Frontal cortex (tissue), 4 donors: ENCODE results near the gene PRPF6. TPM values are rescaled to one million over a fixed set of nuclear protein-coding genes. Genes with fewer than 3 reads are reported as not detected.
"Not testable (repeated sequence)": the region's sequence is repeated elsewhere in the genome, so short reads cannot be mapped to it uniquely, and the experiment has no call there.

Experiments used
- DNase-seq, 2 donors: peaks; one replicate each; pipeline ENCODE4 v3.0.0; 2012; ENCODE audit warnings: low spot score in 2 of 2
- FAIRE-seq: peaks from 2 replicates; lab custom pipeline; 2012; peaks lifted over from hg19 to GRCh38; lab: Jason Lieb, UNC
- total RNA-seq: library from RNA; depleted of rRNA; stranded (reverse); fragments of >200 nt; gene quantifications from one replicate; pipeline ENCODE4 v1.2.3, GENCODE V29; 2014
- donor health status: control.
- donor health status: control.
- donor health status: control.

The PRPF6 gene
- total RNA-seq, 1 donor from 2014 or later = 81.9 TPM

DNA sequence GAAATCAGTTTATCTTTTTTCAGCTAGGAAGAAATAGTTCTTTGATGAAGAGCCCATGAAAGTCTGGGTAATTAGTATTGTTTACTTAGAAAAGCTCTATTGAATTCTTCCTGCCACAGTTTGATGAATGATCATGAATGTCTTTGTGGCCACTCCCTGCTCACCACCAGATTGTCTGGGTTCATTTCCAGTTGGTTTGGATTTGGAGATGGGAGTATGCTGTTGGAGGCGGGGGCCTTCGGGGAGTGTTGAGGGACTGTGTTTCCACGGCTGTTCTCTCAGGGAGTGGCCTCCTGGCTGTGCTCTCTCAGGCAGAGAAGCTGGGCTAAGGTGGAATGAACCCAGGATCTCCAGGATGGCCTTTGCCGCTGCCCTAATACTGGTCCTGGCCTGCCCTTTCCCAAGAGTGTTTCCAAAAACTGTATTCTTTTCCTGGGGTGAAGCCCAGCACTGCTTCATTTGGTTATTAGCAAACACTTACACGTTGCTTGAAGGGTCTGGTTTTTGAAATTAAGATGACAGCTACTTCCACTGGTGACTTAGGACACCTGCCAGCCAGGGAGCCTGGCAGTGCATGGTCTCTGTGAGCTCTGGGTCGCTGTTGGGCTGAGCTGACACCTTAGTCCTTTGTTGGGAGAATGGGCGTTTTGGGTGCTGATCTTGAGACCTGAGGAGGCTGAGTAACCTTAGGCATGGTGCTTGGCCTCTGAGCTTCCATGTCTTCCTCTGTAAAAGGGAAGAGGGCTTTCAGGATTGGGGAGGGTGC is 23.2 kb downstream of the PRPF6 start:
- no peak for FAIRE-seq
- no peak for DNase-seq

DNA sequence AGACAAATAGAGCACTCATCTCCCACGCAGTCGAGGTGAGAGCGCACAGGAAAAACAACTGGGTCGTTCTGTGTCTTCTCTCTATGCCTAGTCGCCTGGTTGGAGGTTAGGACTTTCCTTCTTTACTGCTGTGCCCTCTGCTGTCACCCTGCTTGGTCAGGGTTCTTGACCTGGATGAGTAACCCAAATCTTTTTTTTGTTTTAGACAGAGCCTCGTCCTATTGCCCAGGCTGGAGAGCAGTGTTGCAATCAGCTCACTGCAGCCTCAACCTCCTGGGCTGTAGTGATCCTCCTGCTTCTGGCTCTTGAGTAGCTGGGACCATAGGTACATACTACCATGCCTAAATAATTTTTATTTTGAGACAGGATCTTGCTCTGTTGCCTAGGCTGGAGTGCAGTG is 24.5 kb downstream of the PRPF6 start:
- FAIRE-seq (no peak), DNase-seq (no peak)

DNA sequence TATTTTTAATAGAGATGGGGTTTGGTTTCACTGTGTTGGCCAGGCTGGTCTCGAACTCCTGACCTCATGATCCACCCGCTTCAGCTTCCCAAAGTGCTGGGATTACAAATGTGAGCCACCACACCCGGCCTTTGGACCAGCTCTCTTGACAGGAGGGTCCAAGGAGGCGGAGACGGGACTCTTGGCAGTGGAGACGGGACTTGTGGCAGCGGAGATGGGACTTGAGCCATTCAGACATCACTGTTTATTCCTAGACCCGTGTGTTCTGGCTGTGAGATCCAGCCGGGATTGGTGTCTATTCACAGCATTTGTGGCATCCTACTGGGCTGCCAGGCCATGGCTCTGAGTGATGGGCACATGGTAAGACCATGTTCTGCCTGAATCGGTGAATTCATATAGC is 25.6 kb downstream of the PRPF6 start:
- DNase-seq (no peak), FAIRE-seq (no peak)

DNA sequence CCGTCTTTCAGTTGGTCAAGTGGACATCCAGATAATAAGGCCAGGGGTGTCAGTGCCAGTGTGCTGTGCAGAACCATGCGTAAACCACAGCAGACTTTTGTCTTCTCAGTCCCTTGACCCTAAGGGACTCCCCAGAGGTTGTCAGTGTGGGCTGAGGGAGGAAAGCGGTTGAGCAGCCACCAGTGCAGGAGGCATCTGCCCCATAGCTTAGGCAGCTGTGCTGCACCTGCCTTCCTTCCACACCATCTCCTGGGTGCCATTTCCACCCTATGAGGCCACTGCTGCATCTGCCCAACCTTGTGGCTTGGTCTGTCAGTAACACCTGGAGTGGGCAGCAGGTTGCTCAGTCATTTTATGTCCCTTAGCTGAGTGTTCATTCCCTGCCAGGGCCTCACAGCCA is 26.0 kb downstream of the PRPF6 start:
- DNase-seq (no peak), FAIRE-seq (no peak)

DNA sequence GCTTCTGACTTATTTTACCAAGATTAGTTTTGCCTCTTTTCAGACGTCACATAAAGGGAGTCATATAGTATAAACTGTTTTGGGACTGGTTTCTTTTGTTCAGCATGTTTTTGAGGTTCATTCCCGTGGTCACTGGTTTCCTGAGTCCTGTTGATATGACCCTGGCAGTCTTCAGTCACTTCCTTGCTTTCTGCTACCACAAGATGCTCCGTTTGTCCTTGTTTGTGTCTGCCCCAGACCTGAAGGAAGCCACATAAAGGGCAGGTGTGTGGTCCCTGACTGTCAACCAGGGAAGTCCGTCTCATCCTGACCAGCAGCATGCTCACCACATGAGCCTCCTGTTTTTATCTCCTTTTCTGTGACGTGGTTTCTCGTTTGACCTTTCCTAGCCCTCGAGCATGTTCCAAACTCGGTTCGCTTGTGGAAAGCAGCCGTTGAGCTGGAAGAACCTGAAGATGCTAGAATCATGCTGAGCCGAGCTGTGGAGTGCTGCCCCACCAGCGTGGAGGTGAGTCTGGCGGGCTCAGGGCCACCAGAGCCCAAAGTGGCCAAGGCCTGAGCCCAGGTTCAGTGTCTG is 29.0 kb downstream of the PRPF6 start:
- FAIRE-seq = no peak
- DNase-seq = no peak

DNA sequence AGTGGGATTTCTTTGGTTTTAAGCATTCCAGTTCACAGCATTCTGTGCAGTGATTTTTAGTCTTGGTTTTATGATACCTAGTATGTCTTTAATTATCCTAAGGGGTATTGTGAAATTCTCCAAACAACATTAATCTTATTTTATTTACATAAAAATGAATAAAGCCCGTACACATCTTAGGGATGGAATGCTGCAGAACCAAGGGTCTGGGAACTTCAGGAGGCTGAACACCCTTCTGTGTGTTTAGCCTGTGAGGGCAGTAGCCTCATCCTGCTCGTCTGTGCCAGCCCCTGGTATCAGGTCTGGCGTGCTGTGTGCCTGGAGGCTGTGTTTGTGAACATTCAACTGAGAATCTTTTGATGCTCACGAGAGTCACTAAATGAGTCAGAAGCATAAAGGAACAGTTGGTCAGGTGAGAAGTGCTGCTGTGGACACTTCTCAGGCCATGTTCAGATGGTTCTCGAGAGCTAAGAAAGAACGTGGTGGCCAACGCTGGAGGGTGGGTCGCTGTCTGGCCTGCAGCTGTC is 29.8 kb downstream of the PRPF6 start:
- FAIRE-seq = no peak
- DNase-seq = no peak

DNA sequence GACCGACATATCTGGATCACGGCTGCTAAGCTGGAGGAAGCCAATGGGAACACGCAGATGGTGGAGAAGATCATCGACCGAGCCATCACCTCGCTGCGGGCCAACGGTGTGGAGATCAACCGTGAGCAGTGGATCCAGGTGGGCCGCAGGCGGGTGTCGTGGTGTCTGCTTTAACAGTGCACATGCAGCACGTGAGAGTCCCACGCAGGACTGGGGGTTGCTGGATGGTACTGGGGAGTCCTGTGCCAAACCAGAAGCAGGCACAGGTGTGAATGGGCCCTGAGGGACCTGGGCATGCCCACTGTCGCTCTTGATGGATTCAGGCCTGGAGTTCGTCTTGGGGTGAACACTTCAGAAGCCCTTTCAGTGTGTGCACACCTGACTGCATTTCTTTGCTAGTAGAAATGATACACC is 30.4 kb downstream of the PRPF6 start:
- FAIRE-seq (no peak), DNase-seq (no peak)

DNA sequence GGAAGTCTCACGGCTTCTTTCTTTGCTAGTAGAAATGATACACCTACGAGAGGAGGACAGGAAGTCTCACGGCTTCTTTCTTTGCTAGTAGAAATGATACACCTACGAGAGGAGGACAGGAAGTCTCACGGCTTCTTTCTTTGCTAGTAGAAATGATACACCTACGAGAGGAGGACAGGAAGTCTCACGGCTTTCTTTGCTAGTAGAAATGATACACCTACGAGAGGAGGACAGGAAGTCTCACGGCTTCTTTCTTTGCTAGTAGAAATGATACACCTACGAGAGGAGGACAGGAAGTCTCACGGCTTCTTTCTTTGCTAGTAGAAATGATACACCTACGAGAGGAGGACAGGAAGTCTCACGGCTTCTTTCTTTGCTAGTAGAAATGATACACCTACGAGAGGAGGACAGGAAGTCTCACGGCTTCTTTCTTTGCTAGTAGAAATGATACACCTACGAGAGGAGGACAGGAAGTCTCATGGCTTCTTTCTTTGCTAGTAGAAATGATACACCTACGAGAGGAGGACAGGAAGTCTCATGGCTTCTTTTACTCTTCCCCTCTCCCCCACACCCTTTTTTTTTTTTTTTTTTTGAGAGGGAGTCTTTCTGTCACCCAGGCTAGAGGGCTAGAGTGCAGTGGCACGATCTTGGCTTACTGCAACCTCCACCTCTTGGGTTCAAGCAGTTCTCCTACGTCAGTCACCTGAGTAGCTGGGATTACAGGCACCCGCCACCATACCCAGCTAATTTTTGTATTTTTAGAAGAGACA is 31.6 kb downstream of the PRPF6 start:
- not testable (repeated sequence) for FAIRE-seq, DNase-seq

DNA sequence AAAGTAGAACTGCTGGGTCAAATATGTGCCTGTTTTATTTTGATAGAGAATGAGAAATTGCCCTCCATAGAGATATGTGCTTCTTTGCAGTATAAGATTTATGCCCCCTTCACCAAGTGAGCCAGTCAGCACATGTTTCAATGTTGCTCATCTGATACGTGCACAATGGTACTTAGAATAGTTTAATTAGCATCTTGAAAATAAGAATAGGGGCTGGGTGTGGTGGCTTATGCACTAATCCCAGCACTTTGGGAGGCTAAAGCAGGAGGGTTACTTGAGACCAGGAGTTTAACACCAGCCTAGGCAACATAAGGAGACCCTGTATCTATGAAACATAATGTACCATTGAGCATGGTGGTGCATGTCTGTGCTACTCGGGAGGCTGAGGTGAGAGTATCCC is 34.7 kb downstream of the PRPF6 start:
- DNase-seq (no peak), FAIRE-seq (no peak)

DNA sequence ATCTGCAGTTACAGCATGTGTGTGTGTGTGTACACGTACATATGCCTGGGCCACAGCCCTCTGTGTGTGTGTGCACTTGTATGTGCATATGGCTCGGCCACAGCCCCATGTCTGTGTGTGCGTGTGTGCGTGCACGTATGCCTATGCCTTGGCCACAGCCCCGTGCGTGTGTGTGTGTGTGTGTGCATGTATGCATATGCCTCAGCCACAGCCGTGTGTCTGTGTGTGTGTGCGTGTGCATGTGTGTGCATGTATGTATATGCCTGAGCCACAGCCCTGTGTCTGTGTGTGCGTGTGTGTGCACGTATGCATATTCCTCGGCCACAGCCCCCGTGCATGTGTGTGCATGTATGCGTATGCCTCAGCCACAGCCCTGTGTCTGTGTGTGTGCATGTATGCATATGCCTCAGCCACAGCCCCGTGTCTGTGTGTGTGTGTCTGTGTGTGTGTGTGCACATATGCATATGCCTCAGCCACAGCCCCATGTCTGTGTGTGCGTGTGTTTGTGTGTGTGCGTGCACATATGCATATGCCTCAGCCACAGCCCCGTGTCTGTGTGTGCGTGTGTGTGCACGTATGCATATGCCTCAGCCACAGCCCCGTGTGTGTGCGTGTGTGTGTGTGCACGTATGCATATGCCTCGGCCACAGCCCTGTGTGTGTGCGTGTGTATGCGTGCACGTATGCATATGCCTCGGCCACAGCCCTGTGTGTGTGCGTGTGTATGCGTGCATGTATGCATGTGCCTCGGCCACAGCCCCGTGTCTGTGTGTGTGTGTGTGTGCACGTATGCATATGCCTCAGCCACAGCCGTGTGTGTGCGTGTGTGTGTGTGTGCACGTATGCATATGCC is 40.4 kb downstream of the PRPF6 start:
- DNase-seq (no peak), FAIRE-seq (no peak)

DNA sequence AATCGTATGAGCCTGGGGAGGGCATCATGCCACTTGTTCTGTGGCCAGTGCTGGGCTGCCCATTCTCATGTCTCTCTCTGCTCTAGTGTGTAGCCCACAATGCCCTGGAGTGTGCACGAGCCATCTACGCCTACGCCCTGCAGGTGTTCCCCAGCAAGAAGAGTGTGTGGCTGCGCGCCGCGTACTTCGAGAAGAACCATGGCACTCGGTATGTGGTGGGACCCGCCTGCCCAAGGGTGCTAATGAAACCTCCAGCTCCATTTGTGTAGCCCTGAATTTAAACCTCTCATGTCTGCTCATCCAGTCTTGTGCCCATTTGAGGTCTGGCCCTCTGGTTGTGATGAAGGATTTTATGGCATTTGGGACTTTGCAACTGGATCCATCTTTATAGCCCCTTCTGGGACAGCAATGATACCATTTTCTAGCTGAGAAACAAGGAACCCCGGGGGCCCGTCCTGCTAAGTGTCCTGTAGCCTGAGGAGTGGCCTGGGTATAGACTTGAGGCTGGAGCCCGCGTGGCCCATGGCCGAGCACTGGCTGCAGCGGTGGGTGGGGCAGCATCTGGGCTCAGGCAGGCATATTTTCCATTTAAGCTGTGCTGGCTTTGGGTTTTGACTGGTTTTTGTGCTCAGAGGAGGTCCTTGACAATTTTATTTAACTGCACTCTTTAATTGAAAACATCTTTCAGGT is 41.9 kb downstream of the PRPF6 start:
- FAIRE-seq = no peak
- no peak for DNase-seq

DNA sequence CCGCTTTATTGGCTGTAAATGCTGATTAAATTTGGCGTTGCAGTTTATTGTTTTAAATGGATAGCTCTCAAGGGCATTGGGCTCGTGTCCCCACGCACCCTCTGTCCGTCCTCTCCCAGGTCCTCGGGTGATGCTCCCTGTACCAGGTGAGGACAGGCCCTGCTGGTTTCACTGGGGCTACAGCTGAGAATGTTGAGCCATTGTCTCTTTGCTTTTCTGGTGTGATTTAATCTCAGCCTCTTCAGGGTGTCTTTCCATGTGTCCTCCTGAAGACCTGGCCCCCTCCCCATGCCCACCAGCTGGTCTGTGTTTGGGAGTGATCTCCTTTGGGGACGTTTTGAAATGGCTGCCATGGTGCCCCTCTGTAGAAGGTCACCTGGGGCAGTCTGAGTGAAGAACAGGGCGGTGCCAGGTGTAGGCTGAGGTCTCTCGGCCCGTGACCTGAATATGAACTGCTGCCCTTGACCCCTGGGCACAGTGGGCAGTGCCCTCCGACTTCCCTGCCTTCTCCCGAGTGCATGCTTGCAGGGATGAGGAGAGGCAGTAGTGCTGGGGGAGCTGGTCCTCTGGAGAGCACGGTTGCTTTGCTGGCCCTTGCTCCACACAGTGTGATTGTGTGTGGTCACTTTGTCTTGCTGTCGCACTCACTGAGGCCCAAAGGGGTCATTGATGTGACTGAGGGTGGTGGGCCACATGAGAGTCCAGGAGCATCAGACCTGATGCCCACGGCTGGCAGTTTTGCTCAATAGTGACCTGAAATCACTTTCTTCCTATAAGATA is 42.6 kb downstream of the PRPF6 start:
- DNase-seq = no peak
- no peak for FAIRE-seq

DNA sequence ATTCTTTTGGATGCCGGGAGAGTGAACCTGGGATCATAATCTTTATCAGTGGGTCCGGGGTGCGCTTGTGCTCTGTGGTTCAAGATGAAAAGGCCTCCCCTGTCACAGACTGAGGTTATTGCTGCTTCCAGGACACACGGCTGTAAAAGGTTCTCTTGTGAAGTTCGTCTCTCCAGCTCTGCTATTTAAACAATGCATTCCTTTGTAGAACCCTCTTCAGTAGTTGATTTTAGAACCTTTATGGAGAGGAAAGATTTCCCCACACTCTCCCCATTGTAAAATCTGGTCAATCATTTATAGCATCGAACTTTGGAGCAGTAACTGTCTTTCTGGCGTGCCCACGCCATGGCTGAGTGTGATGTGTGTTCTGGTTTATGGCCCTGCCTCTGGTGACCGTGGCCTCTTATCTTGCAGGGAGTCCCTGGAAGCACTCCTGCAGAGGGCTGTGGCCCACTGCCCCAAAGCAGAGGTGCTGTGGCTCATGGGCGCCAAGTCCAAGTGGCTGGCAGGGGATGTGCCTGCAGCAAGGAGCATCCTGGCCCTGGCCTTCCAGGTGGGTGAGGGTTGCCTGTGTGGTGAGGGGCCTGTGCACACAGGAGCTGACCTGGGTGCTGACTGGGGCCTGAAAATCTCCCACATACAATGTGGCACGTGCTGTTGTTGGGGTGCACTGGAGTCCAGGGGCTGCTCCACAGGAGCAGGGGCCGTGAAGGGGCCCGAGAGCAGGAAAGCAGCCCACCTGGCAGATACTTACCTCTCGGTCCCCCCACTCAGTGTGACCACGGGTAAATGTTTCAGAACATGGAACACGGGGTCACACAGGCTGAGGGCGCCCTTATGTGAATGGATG is 43.4 kb downstream of the PRPF6 start:
- no peak for DNase-seq
- no peak for FAIRE-seq

DNA sequence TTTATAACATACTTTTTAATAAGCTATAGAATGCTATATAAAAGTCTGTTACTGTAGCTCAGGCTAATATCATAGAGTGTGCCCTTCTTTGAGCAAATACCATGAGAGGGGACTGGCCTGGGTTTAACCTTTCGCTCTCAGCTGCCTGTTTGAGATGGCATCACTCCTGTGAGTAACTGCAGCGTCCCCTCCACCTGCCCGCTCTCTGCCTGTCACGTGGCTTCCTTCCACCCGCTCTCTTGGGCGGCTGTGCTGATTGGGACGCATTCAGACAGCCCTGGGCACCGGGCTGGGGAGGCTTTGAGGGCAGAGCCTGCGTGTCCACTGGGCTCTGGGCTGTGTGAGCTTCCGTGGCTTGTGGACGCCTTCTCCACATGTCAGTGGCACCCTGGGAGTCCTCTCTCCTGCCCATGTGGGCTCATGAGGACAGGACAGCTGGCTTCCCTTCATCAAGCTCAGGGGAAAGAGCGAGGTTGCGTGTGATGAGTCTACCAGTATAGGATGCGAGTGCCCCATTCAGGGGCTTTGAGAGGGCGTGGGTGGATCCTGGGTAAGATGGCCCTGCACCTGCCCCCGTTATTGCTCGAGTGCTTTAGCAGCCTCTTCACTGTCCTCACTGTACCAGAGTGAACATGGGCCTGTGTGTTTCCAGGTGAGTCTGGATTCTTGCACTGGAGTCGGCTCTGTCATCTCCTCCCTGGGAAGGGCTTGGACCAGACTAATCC is 44.3 kb downstream of the PRPF6 start:
- no peak for FAIRE-seq

DNA sequence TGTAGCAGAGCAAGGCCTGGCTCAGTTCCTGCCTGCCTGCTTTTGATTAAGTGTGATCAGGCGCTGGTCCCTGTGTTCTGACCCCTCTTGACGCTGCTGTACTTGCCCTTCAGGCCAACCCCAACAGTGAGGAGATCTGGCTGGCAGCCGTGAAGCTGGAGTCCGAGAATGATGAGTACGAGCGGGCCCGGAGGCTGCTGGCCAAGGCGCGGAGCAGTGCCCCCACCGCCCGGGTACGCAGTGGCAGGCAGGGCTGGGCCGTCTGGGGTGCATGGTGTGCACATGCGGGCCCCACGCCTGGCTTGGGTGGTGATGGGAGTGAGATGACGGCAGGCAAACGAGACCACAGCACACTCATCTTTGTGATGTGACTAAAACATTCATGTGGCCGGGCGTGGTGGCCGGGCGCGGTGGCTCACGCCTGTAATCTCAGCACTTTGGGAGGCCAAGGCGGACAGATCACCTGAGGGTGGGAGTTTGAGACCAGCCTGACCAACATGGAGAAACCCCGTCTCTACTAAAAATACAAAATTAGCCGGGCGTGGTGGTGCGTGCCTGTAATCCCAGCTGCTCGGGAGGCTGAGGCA is 45.0 kb downstream of the PRPF6 start:
- no peak for DNase-seq
- no peak for FAIRE-seq

More for the DNA sequence above, 44.3 kb downstream of the PRPF6 start:
- DNase-seq = no peak

DNA sequence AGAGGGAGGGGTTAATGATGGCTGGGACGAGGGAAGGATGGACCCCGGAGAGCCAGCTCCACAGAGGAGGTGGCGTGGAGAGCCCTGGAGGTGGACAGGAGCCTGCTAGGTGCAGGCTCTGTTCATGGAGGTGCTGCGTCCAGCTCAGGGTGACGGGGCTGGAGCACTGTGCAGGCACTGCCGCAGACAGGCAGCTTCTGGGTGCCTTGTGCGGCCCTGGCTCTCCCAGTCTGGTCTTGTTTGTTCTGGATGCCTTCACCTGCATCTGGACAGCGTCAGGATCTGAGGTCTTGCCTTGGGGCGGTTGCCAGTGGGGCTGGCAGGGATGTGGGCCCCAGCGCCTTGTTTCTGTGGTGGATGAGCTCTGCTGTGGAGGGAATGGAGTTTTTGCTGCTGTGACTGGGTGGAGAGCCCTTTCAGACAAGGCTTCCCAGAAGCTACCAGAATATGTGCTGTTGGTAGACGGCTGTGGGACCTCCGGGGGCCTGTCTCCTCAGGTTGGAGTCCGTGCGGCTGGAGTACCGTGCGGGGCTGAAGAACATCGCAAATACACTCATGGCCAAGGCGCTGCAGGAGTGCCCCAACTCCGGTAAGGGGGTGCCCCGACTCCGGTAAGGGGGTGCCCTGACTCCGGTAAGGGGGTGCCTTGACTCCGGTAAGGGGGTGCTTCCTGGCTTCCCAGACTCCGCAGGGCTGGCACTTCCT is 47.2 kb downstream of the PRPF6 start:
- no peak for DNase-seq
- no peak for FAIRE-seq
